Hematopoietic multipotent progenitor cell treated with erythropoietin and hydrocortisone succinate and interleukin-3 and kit ligand, for 4 days (in vitro differentiated cells): ENCODE data around the gene GMPR2.
"Not testable (repeated sequence)": the region's sequence is repeated elsewhere in the genome, so short reads cannot be mapped to it uniquely, and the experiment has no call there.

Experiments
- DNase-seq: peaks from one replicate; pipeline ENCODE4 v3.0.0-alpha.2; 2015

The GMPR2 gene

DNA sequence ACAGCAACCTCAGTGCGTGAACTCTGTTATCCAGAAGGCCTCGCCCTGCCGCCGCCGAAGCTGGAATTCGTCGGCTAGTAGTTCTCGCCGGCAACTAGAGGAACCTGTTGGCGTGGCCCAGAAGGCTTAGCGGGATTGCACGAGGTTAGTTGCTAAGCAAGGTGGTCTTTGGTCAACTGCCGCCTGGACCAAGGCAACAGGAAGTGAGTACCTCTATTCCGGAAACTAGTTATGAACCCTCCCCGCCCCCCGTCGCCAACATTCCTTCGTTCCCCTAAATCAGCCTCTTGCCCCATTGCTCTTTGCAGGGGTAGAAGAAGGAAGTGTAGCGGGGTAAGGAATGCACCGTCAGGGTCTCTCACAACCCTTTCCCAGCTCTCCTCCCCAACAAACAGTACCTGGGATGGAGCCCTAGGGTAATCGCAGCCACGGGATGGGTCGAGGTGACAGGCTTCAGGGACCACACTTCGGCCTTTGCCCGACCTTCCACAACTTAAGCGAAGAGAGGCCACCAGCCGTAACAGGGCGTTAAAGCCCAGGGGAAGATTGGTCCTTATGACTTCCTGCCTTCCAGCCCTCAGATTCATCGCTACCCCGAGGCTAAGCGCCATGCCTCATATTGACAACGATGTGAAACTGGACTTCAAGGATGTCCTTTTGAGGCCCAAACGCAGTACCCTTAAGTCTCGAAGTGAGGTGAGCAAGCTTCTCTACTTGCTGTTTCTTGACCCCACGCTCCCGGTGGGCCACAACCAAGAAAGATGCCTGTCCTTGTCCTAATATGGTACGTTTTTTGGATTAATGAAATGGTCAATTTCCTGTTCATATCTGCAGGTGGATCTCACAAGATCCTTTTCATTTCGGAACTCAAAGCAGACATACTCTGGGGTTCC lies at the start of gene GMPR2:
Gene GMPR2 (plus strand): TSS at position 285 of the 893 bp plus-strand sequence. CDS start 325 bp downstream, at position 610.
- no peak for DNase-seq

- DNase-seq = no peak
Measured at GRCh38 chr14:24183014-24183481, 49.7 kb upstream of the GMPR2 start.

DNA sequence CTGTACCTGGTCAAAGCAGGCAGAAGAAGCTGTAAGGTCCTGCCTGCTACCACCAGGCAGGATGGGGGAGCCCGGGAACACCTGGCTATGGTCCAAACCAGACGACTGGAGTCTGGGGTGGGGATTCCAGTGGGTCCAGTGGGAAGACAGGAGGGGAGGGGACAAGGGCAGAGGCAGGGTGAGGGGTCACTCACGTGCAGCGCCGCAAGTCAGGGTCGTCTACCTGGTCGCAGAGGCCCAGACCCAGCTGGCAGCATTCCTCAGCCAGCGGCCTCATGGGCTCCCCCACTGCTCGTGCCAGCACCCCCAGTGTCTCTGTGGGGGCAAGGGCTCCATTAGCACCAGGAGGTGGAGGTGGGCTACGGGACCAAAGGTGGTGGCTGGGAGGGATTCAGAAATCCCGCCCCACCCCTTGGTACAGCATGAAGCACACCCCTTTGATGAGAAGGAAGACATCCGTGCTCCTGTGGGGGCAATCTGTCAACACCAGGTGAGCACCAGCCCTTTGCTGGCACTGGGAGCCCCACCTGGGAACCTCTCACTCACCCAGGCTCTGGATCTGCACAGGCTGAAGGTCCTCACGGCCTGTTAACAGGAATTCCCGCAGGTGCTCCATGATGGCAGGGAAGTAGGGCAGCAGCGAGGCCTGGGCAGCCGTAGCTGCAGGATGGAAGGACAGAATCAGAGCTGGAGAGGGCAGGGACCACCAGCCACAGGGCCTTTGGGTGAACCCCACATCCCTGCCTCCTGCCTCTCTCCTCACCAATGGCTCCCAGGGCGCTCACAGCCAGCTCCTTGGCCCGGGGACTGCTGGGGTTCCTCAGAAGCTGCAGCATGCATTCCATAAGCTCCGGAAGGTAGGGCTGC lies 48.4 kb upstream of the GMPR2 start:
- no peak for DNase-seq

DNA sequence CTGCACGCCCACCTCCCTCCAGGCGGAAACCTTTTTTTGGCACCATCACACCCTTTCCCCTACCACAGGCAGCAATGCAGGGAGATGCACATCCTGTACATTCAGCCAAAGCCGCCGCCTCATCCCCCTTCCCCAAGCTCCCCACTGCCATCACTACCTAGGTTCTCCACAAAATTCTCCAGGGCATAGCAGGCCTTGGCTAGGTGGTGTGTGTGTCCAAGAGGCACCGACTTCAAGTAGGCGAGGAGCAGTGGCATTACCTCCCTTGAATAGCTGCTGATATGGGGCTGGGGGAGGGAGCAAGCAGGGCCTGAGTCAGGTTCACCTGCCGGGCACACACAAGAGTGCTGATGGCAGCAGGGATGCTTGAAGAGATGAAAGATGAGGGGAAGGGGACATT lies 47.7 kb upstream of the GMPR2 start:
- DNase-seq = no peak

- no peak for DNase-seq
Measured at GRCh38 chr14:24185741-24186140, 47.0 kb upstream of the GMPR2 start.

- DNase-seq = no peak
Measured at GRCh38 chr14:24186831-24187538, 45.7 kb upstream of the GMPR2 start.

DNA sequence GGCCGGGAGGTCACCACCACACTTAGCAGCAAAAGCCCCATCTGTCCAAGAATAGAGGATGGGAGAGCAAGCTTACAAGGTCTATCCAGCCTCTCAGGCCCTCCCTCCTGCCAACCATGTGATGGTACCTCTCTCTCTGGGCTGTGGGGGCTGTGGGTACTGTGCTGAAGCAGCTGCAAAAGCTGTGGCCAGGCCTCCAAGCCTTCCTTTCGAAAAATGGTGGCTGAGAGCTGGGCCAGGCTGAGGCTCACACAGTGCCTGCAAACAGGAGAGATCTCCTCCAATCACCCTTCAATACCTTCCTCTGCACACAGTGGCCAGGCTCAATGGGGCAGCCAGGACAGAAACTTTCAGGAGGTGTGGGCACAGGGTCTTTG lies 45.2 kb upstream of the GMPR2 start:
- no peak for DNase-seq

- DNase-seq = peak; percentile 99
Measured at GRCh38 chr14:24188251-24189058, 44.3 kb upstream of the GMPR2 start, which contains the start of gene IPO4. Gene IPO4, minus strand, starts transcription at chr14:24188816. Its CDS starts 29 bp downstream, at chr14:24188787.

GRCh38 chr14:24189059-24189375 lies 43.7 kb upstream of the GMPR2 start:
- DNase-seq = no peak

- DNase-seq = no peak
Measured at GRCh38 chr14:24189460-24189859, 43.3 kb upstream of the GMPR2 start.

GRCh38 chr14:24190416-24190815 lies 42.3 kb upstream of the GMPR2 start:
- DNase-seq = no peak

GRCh38 chr14:24192933-24193332 lies 39.8 kb upstream of the GMPR2 start:
- DNase-seq = no peak

- no peak for DNase-seq
Measured at GRCh38 chr14:24194186-24194872, 38.4 kb upstream of the GMPR2 start.

DNA sequence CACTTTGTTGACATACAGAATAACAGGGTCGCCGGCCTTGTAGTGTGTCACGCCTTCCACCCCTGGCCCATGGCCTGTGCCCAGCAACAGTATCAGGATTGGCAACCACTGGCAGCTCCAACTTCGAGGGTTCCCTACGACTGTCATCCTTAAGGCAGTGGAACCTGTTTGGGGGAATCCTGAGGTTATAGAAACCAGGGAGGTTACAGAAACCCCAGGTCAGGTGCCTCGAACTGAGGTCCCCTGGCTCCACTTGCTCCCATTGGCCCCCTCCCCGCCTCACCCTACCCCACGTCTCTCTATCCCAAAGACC lies 37.9 kb upstream of the GMPR2 start:
- DNase-seq = no peak

DNA sequence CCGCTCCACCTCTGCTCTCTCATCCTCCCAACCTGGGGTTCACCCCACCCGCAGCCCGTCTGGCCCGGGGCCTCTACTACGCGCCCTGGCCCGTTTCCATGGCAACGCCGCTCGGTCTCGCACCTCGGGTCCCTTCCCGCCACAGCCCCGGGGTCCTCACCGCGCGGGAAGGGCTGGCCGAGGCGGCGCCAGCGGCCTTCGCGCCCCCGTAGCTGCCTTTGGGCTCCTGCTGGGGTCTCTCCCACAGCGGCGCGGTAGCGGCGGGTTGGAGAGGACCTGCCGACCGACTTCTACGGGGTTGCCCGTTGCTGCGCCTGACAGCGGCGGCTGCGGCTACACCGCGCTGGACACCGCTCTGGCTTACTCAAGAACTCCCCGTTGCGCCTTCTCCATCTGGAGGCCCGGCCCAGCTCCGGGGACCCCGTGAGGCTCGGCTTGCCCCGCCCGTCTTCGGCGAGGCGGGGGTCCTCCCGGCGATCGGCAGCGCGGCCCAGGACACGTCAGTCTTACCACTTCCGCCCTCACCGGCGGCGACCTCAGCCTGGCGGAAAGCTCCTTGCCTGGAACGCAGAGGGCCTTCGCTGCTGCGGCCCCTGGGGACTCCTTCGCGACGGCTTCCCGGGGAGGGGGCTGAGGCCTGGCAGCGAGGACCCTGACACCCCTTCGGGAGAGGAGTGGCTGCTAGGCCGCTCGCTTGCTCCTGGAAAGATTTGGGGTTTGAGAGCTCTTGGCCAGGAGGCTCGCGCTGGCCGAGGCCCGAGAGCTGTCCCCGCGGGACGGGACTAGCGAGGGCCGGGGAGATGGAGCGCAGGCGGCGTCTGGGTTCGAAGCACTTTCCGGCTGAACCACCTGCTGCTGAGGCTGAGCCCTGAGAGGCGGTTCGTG lies 37.3 kb upstream of the GMPR2 start, which contains the start of gene TM9SF1:
Gene TM9SF1 (minus strand): TSS at position 256 of the 885 bp plus-strand sequence. CDS start 422 bp downstream, outside the sequence.
- DNase-seq = peak; percentile 95

DNA sequence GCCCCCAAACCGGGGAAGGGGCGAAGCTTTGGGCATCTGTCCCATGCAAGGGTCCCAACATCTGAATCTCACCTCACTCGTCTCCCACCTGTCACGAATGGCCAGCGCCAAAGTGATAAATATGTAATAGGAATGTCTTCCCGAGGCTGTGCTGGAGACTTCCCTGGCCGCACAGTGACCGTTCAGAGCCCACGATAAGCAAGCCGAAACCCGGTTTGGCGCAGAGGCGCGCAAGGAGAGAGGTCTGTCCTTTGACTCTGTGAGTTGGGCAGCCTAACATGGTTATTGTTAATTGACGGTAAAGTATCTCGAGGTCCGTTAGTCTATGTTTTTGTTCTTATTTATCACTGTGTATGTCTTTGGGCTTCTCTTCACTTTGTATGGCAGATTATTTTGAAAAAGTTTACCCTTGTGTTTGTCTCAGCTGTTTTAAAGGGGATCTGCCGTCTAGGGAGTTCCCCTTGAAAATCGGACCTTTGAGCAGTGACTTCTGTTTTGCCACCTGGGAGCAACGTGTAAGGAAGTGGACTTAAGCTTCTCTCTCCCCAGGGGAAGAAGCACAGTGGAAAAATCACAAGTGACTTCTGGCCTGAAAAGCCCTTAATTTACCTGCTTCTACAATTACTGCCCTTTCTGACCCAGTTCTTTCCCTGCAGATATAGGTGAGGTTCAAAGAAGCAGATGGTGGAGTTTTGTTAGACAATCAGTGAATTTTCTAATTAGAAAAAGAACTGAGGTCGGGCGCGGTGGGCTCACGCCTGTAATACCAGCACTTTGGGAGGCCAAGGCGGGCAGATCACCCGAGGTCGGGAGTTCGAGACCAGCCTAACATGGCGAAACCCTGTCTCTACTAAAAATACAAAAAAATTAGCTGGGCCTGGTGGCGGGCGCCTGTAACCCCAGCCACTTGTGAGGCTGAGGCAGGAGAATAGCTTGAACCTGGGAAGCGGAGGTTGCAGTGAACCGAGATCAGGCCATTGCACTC lies 36.4 kb upstream of the GMPR2 start:
- DNase-seq = peak; percentile 61

- DNase-seq = peak; percentile 51
Measured at GRCh38 chr14:24197056-24197450, 35.7 kb upstream of the GMPR2 start.

DNA sequence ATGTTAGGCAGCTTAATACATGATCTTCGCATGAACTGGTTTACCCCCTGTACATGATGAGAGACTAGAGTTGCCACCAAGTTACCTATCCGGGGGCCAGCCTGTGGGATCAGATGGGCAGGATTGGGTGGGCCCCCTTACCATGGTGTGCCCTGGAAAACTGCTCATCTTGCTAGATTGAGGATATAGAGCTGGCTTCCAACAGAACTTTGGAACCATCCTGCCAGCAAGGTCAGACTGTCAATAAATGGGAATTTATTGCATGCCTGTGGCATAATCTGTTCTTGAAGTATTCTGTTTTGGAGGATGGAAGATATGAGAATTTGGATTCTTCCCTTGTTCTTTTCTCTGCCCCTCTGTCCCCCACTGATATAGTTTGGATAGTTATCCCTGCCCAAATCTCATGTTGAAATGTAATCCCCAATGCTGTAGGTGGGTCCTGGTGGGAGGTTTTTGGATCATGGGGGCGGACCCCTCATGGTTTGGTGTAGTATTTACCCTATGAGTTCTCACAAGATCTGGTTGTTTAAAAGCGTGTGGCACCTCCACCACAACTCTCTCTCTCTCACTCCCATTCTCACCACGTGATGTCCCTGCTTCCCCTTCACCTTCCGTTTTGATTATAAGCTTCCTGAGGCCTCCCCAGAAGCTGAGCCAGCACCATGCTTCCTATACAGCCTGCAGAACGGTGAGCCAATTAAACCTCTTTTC lies 33.8 kb upstream of the GMPR2 start:
- no peak for DNase-seq

DNA sequence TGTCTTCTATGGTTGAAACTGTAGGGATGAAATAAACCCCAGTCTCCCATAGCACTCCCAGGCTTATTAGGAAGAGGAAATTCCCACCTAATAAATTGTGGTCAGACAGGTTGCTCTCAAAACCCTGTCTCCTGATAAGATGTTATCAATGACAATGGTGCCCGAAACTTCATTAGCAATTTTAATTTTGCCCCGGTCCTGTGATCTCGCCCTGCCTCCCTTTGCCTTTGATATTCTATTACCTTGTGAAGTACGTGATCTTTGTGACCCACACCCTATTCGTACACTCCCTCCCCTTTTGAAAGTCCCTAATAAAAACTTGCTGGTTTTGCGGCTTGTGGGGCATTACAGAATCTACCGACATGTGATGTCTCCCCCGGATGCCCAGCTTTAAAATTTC lies 30.2 kb upstream of the GMPR2 start:
- not testable (repeated sequence) for DNase-seq
